Neuronal stem cell (in vitro differentiated cells): ENCODE results near the gene PEX5.
"Not testable (repeated sequence)": the region's sequence is repeated elsewhere in the genome, so short reads cannot be mapped to it uniquely, and the experiment has no call there.

ENCODE experiments used
- DNase-seq: peaks from one replicate; pipeline ENCODE4 v3.0.0-alpha.2; 2013; ENCODE audit warnings: low spot score
- H2AFZ ChIP-seq: one replicate; pipeline ENCODE4 v1.6.1; 2013; ENCODE audit warnings: mild to moderate bottlenecking, low read length, inconsistent platforms
- H2AK5ac ChIP-seq: 2 replicates; pipeline ENCODE4 v1.6.1; 2013; ENCODE audit warnings: low read depth, mild to moderate bottlenecking, inconsistent platforms, low read length, moderate library complexity, mixed read lengths
- H2BK120ac ChIP-seq: 2 replicates; pipeline ENCODE4 v1.6.1; 2013; ENCODE audit warnings: low read depth, mild to moderate bottlenecking, inconsistent platforms, low read length, moderate library complexity, mixed read lengths
- H2BK12ac ChIP-seq: one replicate; pipeline ENCODE4 v1.6.1; 2013; ENCODE audit warnings: low read length, inconsistent platforms
- H2BK15ac ChIP-seq: 2 replicates; pipeline ENCODE4 v1.6.1; 2013; ENCODE audit warnings: mild to moderate bottlenecking, low read length, inconsistent platforms, mixed read lengths
- H2BK5ac ChIP-seq: one replicate; pipeline ENCODE4 v1.6.1; 2013; ENCODE audit warnings: inconsistent platforms, mild to moderate bottlenecking, low read length, moderate library complexity
- H3K14ac ChIP-seq: one replicate; pipeline ENCODE4 v1.6.1; 2013; ENCODE audit warnings: low read length, inconsistent platforms
- H3K18ac ChIP-seq: 2 replicates; pipeline ENCODE4 v1.6.1; 2013; ENCODE audit warnings: low read length, inconsistent platforms
- H3K23ac ChIP-seq: 2 replicates; pipeline ENCODE4 v1.6.1; 2013; ENCODE audit warnings: low read depth, mild to moderate bottlenecking, mixed read lengths, low read length, inconsistent platforms; ENCODE audit not compliant: poor library complexity
- H3K27ac ChIP-seq: replicated peaks from 3 replicates; pipeline ENCODE4 v1.5.1; 2013; ENCODE audit warnings: low read length, inconsistent platforms
- H3K27me3 ChIP-seq, 3 experiments: 2 replicates each; pipeline ENCODE4 v1.6.1; 2013; ENCODE audit warnings: low read length in 3 of 3, mild to moderate bottlenecking in 2 of 3, inconsistent platforms in 1 of 3, low read depth in 1 of 3, mixed read lengths in 1 of 3, moderate library complexity in 1 of 3; ENCODE audit not compliant: control insufficient read depth in 3 of 3, insufficient read depth in 3 of 3
- H3K36me3 ChIP-seq, 2 donors: replicated peaks in 1 of 2; 2 replicates each; pipeline ENCODE4 v1.6.1; 2013; ENCODE audit warnings: low read length in 2 of 2; ENCODE audit not compliant: control insufficient read depth in 2 of 2, insufficient read depth in 2 of 2
- H3K4ac ChIP-seq: 2 replicates; pipeline ENCODE4 v1.6.1; 2013; ENCODE audit warnings: inconsistent platforms, mild to moderate bottlenecking, low read length, moderate library complexity
- H3K4me1 ChIP-seq, 2 donors: 1 replicate in 1 of 2; 2 replicates in 1 of 2; pipeline ENCODE4 v1.6.1; 2013; ENCODE audit warnings: low read length in 2 of 2, low read depth in 1 of 2; ENCODE audit not compliant: control insufficient read depth in 2 of 2, insufficient read depth in 1 of 2
- H3K4me2 ChIP-seq: one replicate; pipeline ENCODE4 v1.6.1; 2013; ENCODE audit warnings: mild to moderate bottlenecking, low read length, inconsistent platforms; ENCODE audit not compliant: insufficient read depth, poor library complexity, severe bottlenecking
- H3K4me3 ChIP-seq, 2 donors: 2 replicates each; pipeline ENCODE4 v1.5.1; 2013; ENCODE audit warnings: low read length in 2 of 2, mild to moderate bottlenecking in 2 of 2, inconsistent platforms in 1 of 2, moderate library complexity in 1 of 2
- H3K79me1 ChIP-seq: one replicate; pipeline ENCODE4 v1.6.1; 2013; ENCODE audit warnings: low read depth, mild to moderate bottlenecking, inconsistent platforms, low read length, moderate library complexity
- H3K9ac ChIP-seq: one replicate; pipeline ENCODE4 v1.6.1; 2013; ENCODE audit warnings: mild to moderate bottlenecking, low read depth, low read length, inconsistent platforms; ENCODE audit not compliant: poor library complexity
- H3K9me3 ChIP-seq, 2 donors: replicated peaks in 1 of 2; 2 replicates each; pipeline versions ENCODE3 to v1.6.1; 2013; ENCODE audit warnings: low read length in 2 of 2, mild to moderate bottlenecking in 2 of 2, inconsistent platforms in 1 of 2, low read depth in 1 of 2, mixed read lengths in 1 of 2, moderate library complexity in 1 of 2; ENCODE audit not compliant: control insufficient read depth in 2 of 2, insufficient read depth in 1 of 2
- H4K8ac ChIP-seq: one replicate; pipeline ENCODE4 v1.6.1; 2013; ENCODE audit warnings: low read depth, mild to moderate bottlenecking, inconsistent platforms, low read length, moderate library complexity
- H4K91ac ChIP-seq: one replicate; pipeline ENCODE4 v1.6.1; 2013; ENCODE audit warnings: low read length, low read depth, mild to moderate bottlenecking, inconsistent platforms; ENCODE audit not compliant: poor library complexity
- WGBS, 2 donors: extraction: QIAGEN DNeasy Blood & Tissue Kit; methylation state at CpG; one replicate each; pipeline ENCODE4 v1.1.7; 2013; ENCODE audit warnings: missing lambda C conversion rate in 2 of 2, mixed read lengths in 1 of 2; ENCODE audit not compliant: insufficient read length in 2 of 2, insufficient replicate concordance in 1 of 2; ENCODE audit errors: extremely low coverage in 2 of 2; 5-methylcytosine and 5-hydroxymethylcytosine counted together

The PEX5 gene

GRCh38 chr12:7209958-7210357 lies 20.5 kb downstream of the PEX5 start:
- Histone ChIP-seq H3K4me3 (no peak overlapping the region), H3K4ac (no peak overlapping the region), H3K36me3 (peaks cover 41 to 69% of the 10 kb centered on the region in 2 donors), H3K4me2 (no peak overlapping the region), H2AK5ac (no peak overlapping the region), H3K27me3 (no peaks in the 10 kb centered on the region), H2BK12ac (no peak overlapping the region), H2BK15ac (no peak overlapping the region), H4K91ac (no peak overlapping the region), H2BK120ac (no peak overlapping the region), H3K79me1 (peaks cover 2% of the 10 kb centered on the region), H2AFZ (no peak overlapping the region), H3K4me1 (no peaks in the 10 kb centered on the region), H4K8ac (no peak overlapping the region), H3K9me3 (peaks cover 5 to 22% of the 10 kb centered on the region in 2 donors), H3K23ac (no peak overlapping the region), H3K9ac (no peak overlapping the region), H3K18ac (no peak overlapping the region), H3K14ac (no peak overlapping the region), H3K27ac (no peak overlapping the region), H2BK5ac (no peak overlapping the region)
- no CpG with 5 or more reads among the region's 14 CpGs for WGBS, 2 donors
- DNase-seq: no peak

GRCh38 chr12:7210642-7211151 lies 21.2 kb downstream of the PEX5 start:
- WGBS, 2 donors: no CpG with 5 or more reads among the region's 6 CpGs
- Histone ChIP-seq H2AFZ (no peak overlapping the region), H2AK5ac (no peak overlapping the region), H3K4me1 (no peaks in the 10 kb centered on the region), H2BK120ac (no peak overlapping the region), H3K27me3 (no peaks in the 10 kb centered on the region), H3K4me2 (no peak overlapping the region), H4K8ac (no peak overlapping the region), H3K27ac (no peak overlapping the region), H4K91ac (no peak overlapping the region), H2BK5ac (no peak overlapping the region), H3K36me3 (peaks cover 41 to 61% of the 10 kb centered on the region in 2 donors), H2BK12ac (no peak overlapping the region), H3K23ac (no peak overlapping the region), H3K18ac (no peak overlapping the region), H3K14ac (no peak overlapping the region), H3K4me3 (no peak overlapping the region), H3K9me3 (peaks cover 5 to 22% of the 10 kb centered on the region in 2 donors), H3K79me1 (peaks cover 2% of the 10 kb centered on the region), H3K4ac (no peak overlapping the region), H3K9ac (no peak overlapping the region), H2BK15ac (no peak overlapping the region)
- no peak for DNase-seq

- Histone ChIP-seq H4K8ac (no peak overlapping the region), H3K18ac (no peak overlapping the region), H3K27ac (no peak overlapping the region), H2BK120ac (no peak overlapping the region), H3K79me1 (peaks cover 2% of the 10 kb centered on the region), H3K4ac (no peak overlapping the region), H2BK5ac (no peak overlapping the region), H3K14ac (no peak overlapping the region), H3K9ac (no peak overlapping the region), H3K9me3 (peaks cover 5 to 23% of the 10 kb centered on the region in 2 donors), H3K4me3 (no peak overlapping the region), H3K27me3 (no peaks in the 10 kb centered on the region), H3K36me3 (peaks cover 37 to 47% of the 10 kb centered on the region in 2 donors), H4K91ac (no peak overlapping the region), H2AFZ (no peak overlapping the region), H3K4me1 (no peaks in the 10 kb centered on the region), H3K4me2 (no peak overlapping the region), H2BK15ac (no peak overlapping the region), H3K23ac (no peak overlapping the region), H2AK5ac (no peak overlapping the region), H2BK12ac (no peak overlapping the region)
- DNase-seq: no peak
- WGBS, 2 donors: no CpG with 5 or more reads among the region's 2 CpGs
Observed at GRCh38 chr12:7212678-7213077, 23.2 kb downstream of the PEX5 start.

- Histone ChIP-seq H3K36me3 (peaks cover 28 to 36% of the 10 kb centered on the region in 2 donors), H3K9me3 (peaks cover 5 to 21% of the 10 kb centered on the region in 2 donors)
- H3K23ac ChIP-seq, H2BK15ac ChIP-seq, H2AFZ ChIP-seq, H2BK12ac ChIP-seq, H3K4ac ChIP-seq, H3K4me2 ChIP-seq, H4K91ac ChIP-seq, H4K8ac ChIP-seq, H3K14ac ChIP-seq, H2BK5ac ChIP-seq, H3K27me3 ChIP-seq, H3K79me1 ChIP-seq, H3K27ac ChIP-seq, H3K9ac ChIP-seq, DNase-seq, H3K4me3 ChIP-seq, H2BK120ac ChIP-seq, H2AK5ac ChIP-seq, H3K18ac ChIP-seq, H3K4me1 ChIP-seq: not testable (repeated sequence)
- no CpG with 5 or more reads among the region's 2 CpGs for WGBS, 2 donors
Observed at GRCh38 chr12:7213745-7214144, 24.3 kb downstream of the PEX5 start.
